ENCODE data around the gene INTS7. TPM values are rescaled to one million over a fixed set of nuclear protein-coding genes. Genes with fewer than 3 reads are reported as not detected.
"Not testable (repeated sequence)": the region's sequence is repeated elsewhere in the genome, so short reads cannot be mapped to it uniquely, and the experiment has no call there.

Gene INTS7
- total RNA-seq, 2 donors from 2014 or later = 19.2 to 20.9 TPM

- no peaks in the 10 kb centered on the region for H3K36me3 Mint-ChIP-seq (ENCODE audit: insufficient read depth in 2 of 2)
- no peak for DNase-seq
Observed at GRCh38 chr1:211932933-211933254, 102.5 kb downstream of the INTS7 start.

GRCh38 chr1:211932231-211932932 is 103.0 kb downstream of the INTS7 start:
- no peak for ATAC-seq (replicated peaks in 1 of 2)
- Mint-ChIP-seq H3K27me3 (ENCODE audit: low read depth) (peaks cover 14% of the 10 kb centered on the region), H3K4me1 (ENCODE audit: low read depth) (peaks cover 43% of the 10 kb centered on the region), H3K4me3 (no peak overlapping the region), H3K36me3 (ENCODE audit: insufficient read depth in 2 of 2) (no peaks in the 10 kb centered on the region), H3K27ac (no peak overlapping the region), H3K9me3 (no peaks in the 10 kb centered on the region)
- DNase-seq = no peak

More at GRCh38 chr1:211932933-211933254, 102.5 kb downstream of the INTS7 start:
- Mint-ChIP-seq H3K4me1 (ENCODE audit: low read depth) (peaks cover 45% of the 10 kb centered on the region), H3K4me3 (no peak overlapping the region), H3K9me3 (no peaks in the 10 kb centered on the region), H3K27me3 (ENCODE audit: low read depth) (peaks cover 14% of the 10 kb centered on the region), H3K27ac (no peak overlapping the region)
- ATAC-seq (replicated peaks in 1 of 2) = no peak

GRCh38 chr1:211929683-211930082 is 105.7 kb downstream of the INTS7 start:
- Mint-ChIP-seq H3K9me3 (no peaks in the 10 kb centered on the region), H3K4me1 (ENCODE audit: low read depth) (peaks cover 19% of the 10 kb centered on the region), H3K36me3 (ENCODE audit: insufficient read depth in 2 of 2) (no peaks in the 10 kb centered on the region), H3K27me3 (ENCODE audit: low read depth) (peaks cover 14% of the 10 kb centered on the region), H3K27ac (no peak overlapping the region), H3K4me3 (no peak overlapping the region)
- ATAC-seq (replicated peaks in 1 of 2) (no peak), DNase-seq (no peak)

- Mint-ChIP-seq H3K27me3 (ENCODE audit: low read depth) (peaks cover 14% of the 10 kb centered on the region), H3K36me3 (ENCODE audit: insufficient read depth in 2 of 2) (no peaks in the 10 kb centered on the region), H3K27ac (no peak overlapping the region), H3K4me1 (ENCODE audit: low read depth) (peaks cover 13% of the 10 kb centered on the region), H3K9me3 (no peaks in the 10 kb centered on the region), H3K4me3 (no peak overlapping the region)
- no peak for ATAC-seq (replicated peaks in 1 of 2)
- DNase-seq = no peak
Observed at GRCh38 chr1:211928993-211929637, 106.2 kb downstream of the INTS7 start.

DNA sequence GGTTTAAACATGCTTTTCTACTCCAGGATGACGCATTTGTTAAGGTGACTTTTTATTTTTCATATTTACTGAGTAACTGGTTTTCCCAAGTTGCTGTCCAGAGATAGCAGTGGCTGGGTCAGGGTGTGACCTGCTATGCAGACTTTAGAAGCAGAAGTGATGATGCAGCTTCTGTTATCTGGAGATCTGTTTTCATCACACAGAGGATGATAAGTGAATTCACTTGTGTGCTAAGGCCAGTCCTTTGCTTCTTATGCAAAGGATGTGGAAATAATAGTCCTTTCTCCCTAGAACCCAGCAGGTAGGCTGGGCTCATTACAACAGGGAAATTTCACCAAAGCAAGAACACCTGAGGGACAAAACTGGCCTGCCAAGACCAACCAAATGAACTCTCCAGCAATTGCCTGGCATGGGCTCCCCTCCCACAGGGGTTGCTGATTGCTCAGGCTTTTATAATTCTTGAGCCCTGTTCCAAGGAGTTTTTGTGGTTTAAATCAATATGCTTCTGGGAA is 107.0 kb downstream of the INTS7 start:
- Mint-ChIP-seq H3K27ac (no peak overlapping the region), H3K36me3 (ENCODE audit: insufficient read depth in 2 of 2) (no peaks in the 10 kb centered on the region), H3K9me3 (no peaks in the 10 kb centered on the region), H3K4me3 (no peak overlapping the region), H3K4me1 (ENCODE audit: low read depth) (peaks cover 6% of the 10 kb centered on the region), H3K27me3 (ENCODE audit: low read depth) (peaks cover 14% of the 10 kb centered on the region)
- no peak for DNase-seq
- ATAC-seq (replicated peaks in 1 of 2) = no peak

DNA sequence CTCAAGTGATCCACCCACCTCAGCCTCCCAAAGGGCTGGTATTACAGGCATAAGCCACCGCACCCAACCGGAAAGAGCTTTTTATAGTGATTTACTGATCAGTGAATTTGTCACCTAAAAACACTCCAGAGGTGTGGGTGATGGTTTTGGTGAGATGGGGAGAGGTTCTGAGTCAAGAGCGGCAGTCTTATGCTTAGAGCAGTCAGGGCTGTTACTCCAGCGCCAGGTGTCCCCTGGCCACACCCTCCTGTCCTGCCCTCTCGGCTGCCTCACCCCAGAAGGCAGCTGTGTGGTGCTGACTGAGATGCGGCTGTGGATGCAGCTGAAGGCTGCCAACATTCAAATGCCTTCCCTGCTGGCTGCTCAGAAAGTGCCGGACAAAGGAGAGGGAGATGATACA is 110.3 kb downstream of the INTS7 start:
- peaks cover 6% of the 10 kb centered on the region for H3K4me1 Mint-ChIP-seq (ENCODE audit: low read depth)
- H3K9me3 Mint-ChIP-seq = no peaks in the 10 kb centered on the region
- H3K27me3 Mint-ChIP-seq (ENCODE audit: low read depth) = peaks cover 8% of the 10 kb centered on the region
- no peak overlapping the region for H3K27ac Mint-ChIP-seq
- H3K4me3 Mint-ChIP-seq = no peak overlapping the region
- H3K36me3 Mint-ChIP-seq (ENCODE audit: insufficient read depth in 2 of 2) = no peaks in the 10 kb centered on the region
- DNase-seq = no peak
- peak; percentile 44 to 51 for ATAC-seq (replicated peaks in 1 of 2)

DNA sequence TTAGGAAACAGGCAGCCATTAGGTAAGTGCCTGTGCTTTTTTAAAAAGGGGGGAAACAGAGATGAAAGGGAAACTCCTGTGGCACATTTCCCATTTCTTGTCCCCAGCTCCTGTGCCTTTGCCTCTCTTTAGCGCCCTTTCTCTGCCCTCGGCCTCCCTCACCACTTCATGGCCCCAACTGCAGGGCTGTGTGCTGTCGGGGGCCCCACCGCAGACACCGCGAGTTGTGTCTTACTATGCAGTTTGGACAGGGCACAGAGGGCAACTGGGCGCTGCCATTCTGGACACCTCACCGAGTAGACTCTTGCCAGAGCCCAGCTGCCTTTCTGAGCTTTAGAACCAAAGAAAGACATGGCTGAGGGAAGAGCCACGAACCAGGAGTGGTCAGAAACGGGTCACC is 111.1 kb downstream of the INTS7 start:
- no peak for ATAC-seq (replicated peaks in 1 of 2)
- H3K4me1 Mint-ChIP-seq (ENCODE audit: low read depth) = peaks cover 4% of the 10 kb centered on the region
- H3K4me3 Mint-ChIP-seq = no peak overlapping the region
- DNase-seq = no peak
- no peaks in the 10 kb centered on the region for H3K9me3 Mint-ChIP-seq
- no peaks in the 10 kb centered on the region for H3K36me3 Mint-ChIP-seq (ENCODE audit: insufficient read depth in 2 of 2)
- H3K27ac Mint-ChIP-seq = no peak overlapping the region
- H3K27me3 Mint-ChIP-seq (ENCODE audit: low read depth) = peaks cover 3% of the 10 kb centered on the region

- DNase-seq = no peak
- Mint-ChIP-seq H3K27me3 (ENCODE audit: low read depth) (no peaks in the 10 kb centered on the region), H3K4me1 (ENCODE audit: low read depth) (no peaks in the 10 kb centered on the region), H3K36me3 (ENCODE audit: insufficient read depth in 2 of 2) (no peaks in the 10 kb centered on the region), H3K27ac (no peak overlapping the region), H3K4me3 (no peak overlapping the region), H3K9me3 (no peaks in the 10 kb centered on the region)
- ATAC-seq (replicated peaks in 1 of 2) = no peak
Observed at GRCh38 chr1:211923095-211923494, 112.3 kb downstream of the INTS7 start.

GRCh38 chr1:211921579-211922095 is 113.7 kb downstream of the INTS7 start:
- no peaks in the 10 kb centered on the region for H3K4me1 Mint-ChIP-seq (ENCODE audit: low read depth)
- DNase-seq (no peak), ATAC-seq (replicated peaks in 1 of 2) (no peak)
- H3K27ac Mint-ChIP-seq = no peak overlapping the region
- H3K9me3 Mint-ChIP-seq = no peaks in the 10 kb centered on the region
- peaks cover 7% of the 10 kb centered on the region for H3K27me3 Mint-ChIP-seq (ENCODE audit: low read depth)
- H3K36me3 Mint-ChIP-seq (ENCODE audit: insufficient read depth in 2 of 2) = no peaks in the 10 kb centered on the region
- H3K4me3 Mint-ChIP-seq = no peak overlapping the region

DNA sequence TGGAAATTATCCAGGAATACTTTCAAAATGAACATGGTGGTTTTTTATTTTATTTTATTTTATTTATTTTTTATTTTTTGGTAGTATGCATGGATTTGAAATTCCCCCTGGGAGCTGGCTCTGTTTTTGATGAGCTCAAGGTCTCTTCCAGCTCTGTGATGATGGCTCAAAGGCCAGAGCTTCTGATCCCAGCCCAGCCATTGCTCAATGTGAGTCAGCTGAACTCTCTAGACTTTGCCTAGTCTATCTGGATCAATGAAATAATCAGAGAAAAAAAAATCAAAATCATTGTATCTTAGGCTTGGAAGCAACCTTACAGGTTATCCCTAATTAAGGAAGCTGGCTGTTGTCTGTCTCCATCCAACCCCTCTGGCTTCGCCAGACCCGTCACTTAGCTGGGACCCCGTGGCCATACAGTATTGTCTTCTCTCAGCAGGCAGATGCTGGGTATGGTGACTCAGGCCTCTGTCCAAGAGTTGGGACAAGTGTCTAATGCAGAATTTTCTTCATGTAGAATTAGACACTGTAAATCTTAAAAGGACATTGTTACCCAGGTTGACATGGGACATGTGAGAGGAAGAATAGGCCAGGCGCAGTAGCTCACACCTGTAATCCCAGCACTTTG is 114.6 kb downstream of the INTS7 start:
- Mint-ChIP-seq H3K27me3 (ENCODE audit: low read depth) (peaks cover 13% of the 10 kb centered on the region), H3K36me3 (ENCODE audit: insufficient read depth in 2 of 2) (no peaks in the 10 kb centered on the region), H3K27ac (no peak overlapping the region), H3K9me3 (no peaks in the 10 kb centered on the region), H3K4me3 (no peak overlapping the region), H3K4me1 (ENCODE audit: low read depth) (no peaks in the 10 kb centered on the region)
- ATAC-seq (replicated peaks in 1 of 2) = no peak
- DNase-seq = no peak

GRCh38 chr1:211920141-211920572 is 115.2 kb downstream of the INTS7 start:
- no peak for ATAC-seq (replicated peaks in 1 of 2)
- Mint-ChIP-seq H3K4me1 (ENCODE audit: low read depth) (no peaks in the 10 kb centered on the region), H3K36me3 (ENCODE audit: insufficient read depth in 2 of 2) (no peaks in the 10 kb centered on the region), H3K9me3 (no peaks in the 10 kb centered on the region), H3K27me3 (ENCODE audit: low read depth) (peaks cover 13% of the 10 kb centered on the region), H3K4me3 (no peak overlapping the region), H3K27ac (no peak overlapping the region)
- no peak for DNase-seq

DNA sequence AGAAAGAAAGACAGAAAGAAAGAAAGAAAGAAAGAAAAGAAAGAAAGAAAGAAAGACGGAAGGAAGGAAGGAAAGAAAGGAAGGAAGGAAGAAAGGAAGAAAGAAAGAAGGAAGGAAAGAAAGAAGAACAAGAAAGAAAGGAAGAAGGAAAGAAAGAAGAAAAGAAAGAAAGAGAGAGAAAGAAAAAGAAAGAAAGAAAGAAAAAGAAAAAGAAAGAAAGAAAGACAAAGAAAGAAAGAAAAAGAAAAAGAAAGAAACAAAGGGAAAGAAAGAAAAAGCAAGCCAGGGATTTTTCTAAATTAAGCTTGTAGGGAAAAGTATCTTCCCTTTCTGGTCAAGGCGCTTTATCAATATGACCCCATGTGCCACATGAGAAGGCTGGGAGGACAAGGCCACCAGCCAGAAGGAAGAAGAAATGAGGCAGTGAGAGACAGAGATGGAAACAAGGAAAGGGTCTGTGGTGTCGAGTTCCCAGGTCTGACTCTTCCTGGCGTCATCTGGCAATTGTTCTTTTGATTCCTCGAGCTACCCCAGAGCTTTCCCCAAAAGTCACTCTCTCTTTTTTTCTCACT is 116.4 kb downstream of the INTS7 start:
- H3K27me3 Mint-ChIP-seq (ENCODE audit: low read depth) = peaks cover 13% of the 10 kb centered on the region
- H3K36me3 Mint-ChIP-seq (ENCODE audit: insufficient read depth in 2 of 2) = no peaks in the 10 kb centered on the region
- H3K4me3 Mint-ChIP-seq = no peak overlapping the region
- H3K4me1 Mint-ChIP-seq (ENCODE audit: low read depth) = no peaks in the 10 kb centered on the region
- no peak for DNase-seq
- H3K27ac Mint-ChIP-seq = no peak overlapping the region
- H3K9me3 Mint-ChIP-seq = no peaks in the 10 kb centered on the region
- ATAC-seq (replicated peaks in 1 of 2) = no peak

DNA sequence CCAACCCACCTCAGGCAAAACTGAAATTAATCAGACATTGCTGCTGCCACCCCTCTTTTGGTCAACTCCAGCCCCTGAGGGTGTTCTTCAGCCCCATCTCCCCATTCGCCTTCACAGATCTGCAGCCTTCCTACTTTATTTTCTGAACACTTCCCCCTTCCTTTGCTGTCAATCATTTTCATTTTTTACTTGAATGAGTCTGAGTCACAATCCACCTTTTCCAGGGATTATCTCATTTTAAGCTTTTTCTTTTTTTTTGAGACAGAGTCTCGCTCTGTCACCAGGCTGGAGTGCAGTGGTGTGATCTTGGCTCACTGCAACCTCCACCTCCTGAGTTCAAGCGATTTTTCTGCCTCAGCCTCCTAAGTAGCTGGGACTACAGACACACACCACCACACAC is 118.9 kb downstream of the INTS7 start:
- not testable (repeated sequence) for H3K27ac Mint-ChIP-seq; H3K4me3 Mint-ChIP-seq; DNase-seq; H3K9me3 Mint-ChIP-seq; ATAC-seq (replicated peaks in 1 of 2); H3K36me3 Mint-ChIP-seq (ENCODE audit: insufficient read depth in 2 of 2); H3K4me1 Mint-ChIP-seq (ENCODE audit: low read depth)
- peaks cover 24% of the 10 kb centered on the region for H3K27me3 Mint-ChIP-seq (ENCODE audit: low read depth)

Data from activated T-cell treated with anti-CD3 and anti-CD28 coated beads, Interleukin-2, amount 50 U/mL, for 72 hours (primary cell).